Measurements from ENCODE around the gene MIOS. TPM values are rescaled to one million over a fixed set of nuclear protein-coding genes. Genes with fewer than 3 reads are reported as not detected.
"Not testable (repeated sequence)": the region's sequence is repeated elsewhere in the genome, so short reads cannot be mapped to it uniquely, and the experiment has no call there.

Gene MIOS
- total RNA-seq, 1 donor from 2014 or later, result 81.3 TPM

GRCh38 chr7:7654964-7655715, 88.5 kb downstream of the MIOS start:
- peaks cover 12% of the 10 kb centered on the region for H3K9me3 Mint-ChIP-seq
- no peak for ATAC-seq (ENCODE audit: low read depth)
- H3K27me3 Mint-ChIP-seq, result no peaks in the 10 kb centered on the region
- no peak overlapping the region for H3K27ac Mint-ChIP-seq
- no peak for DNase-seq
- H3K4me1 Mint-ChIP-seq, result peaks cover 41% of the 10 kb centered on the region
- H3K4me3 Mint-ChIP-seq, result no peak overlapping the region
- ChIA-PET POLR2A (no interaction called here), CTCF (interaction anchor here (1.3 kb wide), 1 partner anchor 13 kb away, joined by 3 read pairs; no protein-coding TSS in a partner anchor)
- H3K36me3 Mint-ChIP-seq (ENCODE audit: low read depth), result peaks cover 24% of the 10 kb centered on the region
- no peak for TF ChIP-seq CTCF (IDR thresholded peaks at IDR 0.05)
- intact Hi-C loops (cut with micrococcal nuclease), result no loop called here

- intact Hi-C loops (cut with micrococcal nuclease); POLR2A ChIA-PET; H3K27me3 Mint-ChIP-seq; DNase-seq; ATAC-seq (ENCODE audit: low read depth); H3K27ac Mint-ChIP-seq; CTCF ChIA-PET; H3K4me3 Mint-ChIP-seq: not testable (repeated sequence)
- H3K4me1 Mint-ChIP-seq, result peaks cover 42% of the 10 kb centered on the region
- H3K36me3 Mint-ChIP-seq (ENCODE audit: low read depth), result peaks cover 27% of the 10 kb centered on the region
- H3K9me3 Mint-ChIP-seq, result peaks cover 14% of the 10 kb centered on the region
Measured at GRCh38 chr7:7656459-7656858, 89.8 kb downstream of the MIOS start.

Other genes with a start within 250 kb of the MIOS start
- gene COL28A1, start 31.0 kb upstream of the MIOS start, total RNA-seq, result 0.16 and 0.17 TPM in 2 replicates
- gene UMAD1, start 73.9 kb downstream of the MIOS start, total RNA-seq, result 13.9 and 15.4 TPM in 2 replicates
- gene RPA3, start 151.7 kb downstream of the MIOS start, total RNA-seq, result 64.9 and 83.2 TPM in 2 replicates